GM06990 (cell line): ENCODE results near the gene ZNF445.
"Not testable (repeated sequence)": the region's sequence is repeated elsewhere in the genome, so short reads cannot be mapped to it uniquely, and the experiment has no call there.

Experiments
- DNase-seq: peaks from one replicate; pipeline ENCODE4 v3.0.0-alpha.2; 2011; ENCODE audit not compliant: insufficient read length; ENCODE audit errors: extremely low read depth
- H3K27me3 ChIP-seq: replicated peaks from 2 replicates; pipeline ENCODE4 v1.6.0; 2011; ENCODE audit warnings: low read length; ENCODE audit not compliant: control insufficient read depth, insufficient read depth
- H3K36me3 ChIP-seq: 2 replicates; pipeline ENCODE4 v1.5.1; 2011; ENCODE audit warnings: low read length; ENCODE audit not compliant: control insufficient read depth, insufficient read depth
- H3K4me3 ChIP-seq: replicated peaks from 2 replicates; pipeline ENCODE4 v1.5.1; 2011; ENCODE audit warnings: low read depth, mild to moderate bottlenecking, control low read depth, low read length
- CTCF ChIP-seq: IDR thresholded peaks from 2 replicates; pipeline ENCODE4 v1.5.1; 2011; ENCODE audit warnings: low read length, control low read depth, mild to moderate bottlenecking, inconsistent platforms; ENCODE audit not compliant: insufficient read depth, poor library complexity, severe bottlenecking

The ZNF445 gene

GRCh38 chr3:44506556-44506955 is 29.1 kb upstream of the ZNF445 start:
- Histone ChIP-seq H3K36me3 (peaks cover 6% of the 10 kb centered on the region), H3K27me3 (no peaks in the 10 kb centered on the region), H3K4me3 (no peak overlapping the region)
- TF ChIP-seq CTCF: no peak
- no peak for DNase-seq

DNA sequence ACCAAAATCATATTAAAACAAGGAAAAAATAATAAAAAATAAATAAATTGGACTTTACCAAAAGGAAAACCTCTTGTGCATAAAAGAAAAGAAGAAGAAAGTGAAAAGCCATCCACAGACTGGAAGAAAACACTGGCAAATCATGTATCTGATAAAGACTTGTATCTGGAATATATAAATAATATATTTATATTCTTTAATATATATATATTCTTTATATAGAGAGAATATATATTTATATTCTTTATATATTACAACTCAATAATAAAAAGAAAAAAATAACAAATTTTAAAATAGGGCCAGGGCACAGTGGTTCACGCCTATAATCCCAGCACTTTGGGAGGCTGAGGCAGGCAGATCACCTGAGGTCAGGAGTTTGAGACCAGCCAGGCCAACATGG is 27.1 kb upstream of the ZNF445 start:
- no peak for TF ChIP-seq CTCF
- no peak for DNase-seq

DNA sequence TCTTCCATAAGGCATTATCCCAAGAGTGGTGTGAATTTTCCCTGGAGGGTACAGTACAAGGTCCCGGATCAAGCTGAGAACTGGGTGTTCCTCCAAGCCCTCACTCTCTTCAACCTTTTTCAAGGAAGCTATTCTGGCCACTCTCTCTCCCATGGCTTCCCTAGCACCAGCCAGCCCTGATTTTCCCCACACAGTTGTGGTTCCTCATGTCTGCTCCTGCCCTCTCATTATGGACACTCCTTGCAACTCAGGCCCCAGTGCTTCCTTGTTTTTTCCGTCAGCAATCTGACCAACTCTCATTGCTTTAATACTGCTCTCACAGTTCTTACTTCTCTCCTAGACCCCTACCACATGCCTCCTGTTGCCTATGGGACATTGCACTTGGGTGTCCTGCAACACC is 25.7 kb upstream of the ZNF445 start:
- not testable (repeated sequence) for DNase-seq, H3K36me3 ChIP-seq

More for the DNA sequence above, 27.1 kb upstream of the ZNF445 start:
- H3K36me3 ChIP-seq: peaks cover 9% of the 10 kb centered on the region
- H3K27me3 ChIP-seq: no peaks in the 10 kb centered on the region
- H3K4me3 ChIP-seq: no peak overlapping the region

GRCh38 chr3:44501971-44502370 is 24.5 kb upstream of the ZNF445 start:
- DNase-seq: no peak
- Histone ChIP-seq H3K27me3 (no peaks in the 10 kb centered on the region), H3K4me3 (no peak overlapping the region), H3K36me3 (peaks cover 9% of the 10 kb centered on the region)
- no peak for TF ChIP-seq CTCF

More for the DNA sequence above, 25.7 kb upstream of the ZNF445 start:
- not testable (repeated sequence) for H3K27me3 ChIP-seq, H3K4me3 ChIP-seq

GRCh38 chr3:44499899-44500168 is 22.4 kb upstream of the ZNF445 start:
- not testable (repeated sequence) for DNase-seq, H3K4me3 ChIP-seq, H3K36me3 ChIP-seq, H3K27me3 ChIP-seq

DNA sequence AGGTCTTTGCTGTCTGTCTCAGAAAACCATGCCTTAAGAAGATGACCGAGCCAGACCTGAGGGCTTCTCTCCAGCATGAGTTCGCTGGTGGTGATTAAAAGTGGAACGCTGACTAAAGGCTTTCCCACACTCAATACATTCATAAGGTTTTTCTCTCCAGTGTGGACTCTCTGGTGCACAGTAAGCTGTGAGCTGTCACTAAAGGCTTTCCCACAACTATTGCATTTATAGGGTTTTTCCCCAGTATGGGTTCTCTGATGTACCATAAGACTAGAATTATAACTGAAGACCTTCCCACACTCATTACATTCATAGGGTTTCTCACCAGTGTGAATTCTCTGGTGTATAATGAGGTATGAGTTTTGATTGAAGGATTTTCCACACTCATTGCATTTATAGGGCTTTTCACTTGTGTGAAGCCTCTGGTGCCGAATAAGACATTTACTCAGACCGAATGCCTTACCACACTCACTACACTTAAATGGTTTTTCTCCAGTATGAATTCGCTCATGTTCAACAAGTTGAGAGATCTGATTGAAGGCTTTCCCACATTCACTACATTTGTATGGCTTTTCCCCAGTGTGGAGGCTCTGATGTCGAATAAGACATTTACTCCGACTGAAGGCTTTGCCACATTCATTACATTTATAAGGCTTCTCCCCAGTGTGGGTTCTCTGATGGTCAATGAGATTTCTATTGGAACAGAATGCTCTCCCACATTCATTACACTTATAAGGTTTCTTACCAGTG is 21.9 kb upstream of the ZNF445 start:
- H3K4me3 ChIP-seq: no peak overlapping the region
- peaks cover 9% of the 10 kb centered on the region for H3K36me3 ChIP-seq

More for the DNA sequence above, 21.9 kb upstream of the ZNF445 start:
- no peaks in the 10 kb centered on the region for H3K27me3 ChIP-seq
- DNase-seq: no peak
- no peak for TF ChIP-seq CTCF
